Panc1 (cell line): ENCODE data around the gene MYOG. TPM values are rescaled to one million over a fixed set of nuclear protein-coding genes. Genes with fewer than 3 reads are reported as not detected.

ENCODE experiments used
- ATAC-seq: fragments of 200-7000 bp; cut with Tn5 transposase; 2 replicates; pipeline ENCODE4 v1.9.1; 2020; ENCODE audit warnings: mild to moderate bottlenecking, moderate library complexity
- BruUV-seq: library from RNA; stranded (reverse); fragments of 400-500 nt; replicated peaks from 2 replicates; lab custom pipeline; 2021; lab: Mats Ljungman, UMichigan
- CTCF ChIA-PET: fragments of 300-600 bp; sonication (Branson Sonifier 250); formaldehyde crosslinking; loops from one replicate; lab custom pipeline; 2022; ENCODE audit warnings: antibody characterized with exemption; lab: Charles Lee
- POLR2A ChIA-PET: fragments of 300-600 bp; sonication (Branson Sonifier 250); formaldehyde crosslinking; loops from one replicate; lab custom pipeline; 2022; ENCODE audit warnings: antibody characterized with exemption; lab: Charles Lee
- DNase-seq: peaks from one replicate; pipeline ENCODE4 v3.0.0-alpha.2; 2010; ENCODE audit warnings: low read depth, low spot score
- H3K27ac ChIP-seq: 2 replicates; pipeline ENCODE4 v1.5.1; 2011; ENCODE audit warnings: mild to moderate bottlenecking, low read length, inconsistent platforms
- H3K27me3 ChIP-seq: fragments of 200-500 bp; sonication (Bioruptor generic); 2 replicates; pipeline ENCODE4 v1.6.0; 2014; ENCODE audit warnings: low read length, inconsistent platforms; ENCODE audit not compliant: control insufficient read depth, insufficient read depth
- H3K36me3 ChIP-seq: fragments of 200-500 bp; sonication (Bioruptor generic); 2 replicates; pipeline ENCODE4 v1.5.1; 2014; ENCODE audit warnings: inconsistent platforms, mild to moderate bottlenecking, low read length, moderate library complexity; ENCODE audit not compliant: control insufficient read depth, insufficient read depth
- H3K4me1 ChIP-seq: 2 replicates; pipeline ENCODE4 v1.5.1; 2011; ENCODE audit warnings: inconsistent platforms, mild to moderate bottlenecking, low read length, moderate library complexity; ENCODE audit not compliant: control insufficient read depth, insufficient read depth
- H3K4me3 ChIP-seq, 2 experiments: 2 replicates each; pipeline ENCODE4 v1.5.1; 2011 to 2012; ENCODE audit warnings: low read depth in 2 of 2, low read length in 2 of 2, mild to moderate bottlenecking in 2 of 2, inconsistent platforms in 1 of 2, moderate library complexity in 1 of 2
- H3K9me3 ChIP-seq: fragments of 200-500 bp; sonication (Bioruptor generic); 2 replicates; pipeline ENCODE4 v1.5.1; 2014; ENCODE audit warnings: low read depth, mild to moderate bottlenecking, inconsistent platforms, low read length, moderate library complexity; ENCODE audit not compliant: control insufficient read depth, insufficient read depth
- CTCF ChIP-seq: fragments of 450-650 bp; IDR thresholded peaks from 2 replicates; pipeline ENCODE4 v1.5.1; 2017; ENCODE audit warnings: mild to moderate bottlenecking
- POLR2AphosphoS5 ChIP-seq: IDR thresholded peaks from 2 replicates; pipeline ENCODE4 v1.6.1; 2012; ENCODE audit warnings: mild to moderate bottlenecking, low read depth, low read length, moderate library complexity
- REST ChIP-seq, 2 experiments: IDR thresholded peaks; 2 replicates each; pipeline ENCODE4 v1.6.1; 2011 to 2012; ENCODE audit warnings: low read depth in 2 of 2, control low read depth in 1 of 2, low read length in 1 of 2, mild to moderate bottlenecking in 1 of 2, moderate library complexity in 1 of 2; ENCODE audit not compliant: insufficient read depth in 1 of 2
- SIN3A ChIP-seq: IDR thresholded peaks from 2 replicates; pipeline ENCODE4 v1.6.1; 2012; ENCODE audit warnings: low read depth, mild to moderate bottlenecking, low read length, moderate library complexity, borderline replicate concordance; ENCODE audit not compliant: insufficient read depth
- TCF7L2 ChIP-seq: IDR thresholded peaks from 2 replicates; pipeline ENCODE4 v1.6.1; 2011; ENCODE audit warnings: mild to moderate bottlenecking, low read depth, low read length, inconsistent platforms
- in situ Hi-C: cut with HindIII; loops from 2 replicates; pipeline ENCODE4 v1.10.0; 2016; ENCODE audit warnings: low sequenced_read_pairs, low pct_unique_long_range_greater_than_20kb
- intact Hi-C: fragments of 100-400 bp; cut with micrococcal nuclease; formaldehyde crosslinking; loops from one replicate; pipeline ENCODE4 v1.10.0; 2022; ENCODE audit not compliant: unreplicated experiment
- total RNA-seq: library from RNA; stranded (reverse); gene quantifications from one replicate; pipeline ENCODE4 v1.2.1, GENCODE V29; 2021; ENCODE audit not compliant: unreplicated experiment

Gene MYOG
- total RNA-seq, 1 experiment from 2014 or later = not detected

- Histone ChIP-seq H3K27me3 (no peaks in the 10 kb centered on the region), H3K27ac (no peak overlapping the region), H3K9me3 (no peaks in the 10 kb centered on the region), H3K4me1 (no peaks in the 10 kb centered on the region), H3K4me3 (no peak overlapping the region), H3K36me3 (no peaks in the 10 kb centered on the region)
- TF ChIP-seq CTCF (no peak; the same call in 1 of the 2 replicates), TCF7L2 (no peak), REST (IDR thresholded peaks at IDR 0.05; ENCODE audit: insufficient read depth in 1 of 2, low read depth in 2 of 2, low read length in 1 of 2) (no peak), POLR2AphosphoS5 (no peak), SIN3A (no peak)
- no peak for DNase-seq
- intact Hi-C loops (no loop called here), in situ Hi-C loops (no loop called here)
- ChIA-PET POLR2A (no interaction called here), CTCF (no interaction called here)
- no TSS peak for BruUV-seq
- ATAC-seq = no peak
Observed at GRCh38 chr1:203083463-203083921, 2.3 kb downstream of the MYOG start.

GRCh38 chr1:203082571-203083462 lies 3.0 kb downstream of the MYOG start:
- H3K4me3 ChIP-seq = no peak overlapping the region
- TF ChIP-seq TCF7L2 = no peak
- no peak for TF ChIP-seq SIN3A
- no peak for TF ChIP-seq REST (IDR thresholded peaks at IDR 0.05; ENCODE audit: insufficient read depth in 1 of 2, low read depth in 2 of 2, low read length in 1 of 2)
- no peak for TF ChIP-seq CTCF
- no peak for TF ChIP-seq POLR2AphosphoS5
- H3K36me3 ChIP-seq = no peaks in the 10 kb centered on the region
- H3K9me3 ChIP-seq = no peaks in the 10 kb centered on the region
- no peaks in the 10 kb centered on the region for H3K4me1 ChIP-seq
- BruUV-seq = no TSS peak
- H3K27ac ChIP-seq = no peak overlapping the region
- POLR2A ChIA-PET = no interaction called here
- CTCF ChIA-PET = no interaction called here
- in situ Hi-C loops (no loop called here), intact Hi-C loops (no loop called here)
- no peaks in the 10 kb centered on the region for H3K27me3 ChIP-seq
- DNase-seq = no peak
- ATAC-seq = no peak
